ENCODE results near the gene SMC6.

DNA sequence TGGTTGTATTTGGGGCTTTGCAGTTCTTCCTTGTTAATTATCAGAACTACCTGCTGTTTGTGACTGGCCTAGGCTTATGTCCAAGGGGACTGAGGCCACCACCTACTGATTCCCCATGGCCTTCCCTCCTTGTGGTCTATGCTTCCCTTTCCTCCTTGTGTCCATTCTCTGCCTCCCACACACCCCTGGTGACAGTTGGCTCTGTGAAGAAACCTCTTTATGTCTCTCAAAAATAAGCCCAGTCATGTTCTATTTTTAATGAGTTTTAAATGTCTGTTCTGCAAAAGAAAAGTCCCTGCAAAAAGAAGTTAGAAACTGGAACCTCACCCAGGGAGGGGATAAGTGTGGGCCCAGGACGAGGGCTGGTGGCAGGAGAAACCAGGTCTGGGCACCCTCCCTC lies 105.0 kb downstream of the SMC6 start:
- TF ChIP-seq, protein P1, sequence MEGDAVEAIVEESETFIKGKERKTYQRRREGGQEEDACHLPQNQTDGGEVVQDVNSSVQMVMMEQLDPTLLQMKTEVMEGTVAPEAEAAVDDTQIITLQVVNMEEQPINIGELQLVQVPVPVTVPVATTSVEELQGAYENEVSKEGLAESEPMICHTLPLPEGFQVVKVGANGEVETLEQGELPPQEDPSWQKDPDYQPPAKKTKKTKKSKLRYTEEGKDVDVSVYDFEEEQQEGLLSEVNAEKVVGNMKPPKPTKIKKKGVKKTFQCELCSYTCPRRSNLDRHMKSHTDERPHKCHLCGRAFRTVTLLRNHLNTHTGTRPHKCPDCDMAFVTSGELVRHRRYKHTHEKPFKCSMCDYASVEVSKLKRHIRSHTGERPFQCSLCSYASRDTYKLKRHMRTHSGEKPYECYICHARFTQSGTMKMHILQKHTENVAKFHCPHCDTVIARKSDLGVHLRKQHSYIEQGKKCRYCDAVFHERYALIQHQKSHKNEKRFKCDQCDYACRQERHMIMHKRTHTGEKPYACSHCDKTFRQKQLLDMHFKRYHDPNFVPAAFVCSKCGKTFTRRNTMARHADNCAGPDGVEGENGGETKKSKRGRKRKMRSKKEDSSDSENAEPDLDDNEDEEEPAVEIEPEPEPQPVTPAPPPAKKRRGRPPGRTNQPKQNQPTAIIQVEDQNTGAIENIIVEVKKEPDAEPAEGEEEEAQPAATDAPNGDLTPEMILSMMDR (IDR thresholded peaks at IDR 0.05), result no peak
- TF ChIP-seq POLR2A (IDR thresholded peaks at IDR 0.05), result no peak
